Epithelial cell of esophagus (primary cell): ENCODE results near the gene LRRC52.
"Not testable (repeated sequence)": the region's sequence is repeated elsewhere in the genome, so short reads cannot be mapped to it uniquely, and the experiment has no call there.

Experiments used
- DNase-seq: peaks from one replicate; pipeline ENCODE4 v3.0.0; 2010; ENCODE audit warnings: low read depth
- H3K4me3 ChIP-seq: 2 replicates; pipeline ENCODE4 v1.5.1; 2011; ENCODE audit warnings: mild to moderate bottlenecking, low read length, control low read depth
- TF ChIP-seq, protein P1 (sequence below): IDR thresholded peaks from 2 replicates; pipeline ENCODE4 v1.5.1; 2011; ENCODE audit warnings: low read depth, mild to moderate bottlenecking, low read length, control low read depth, inconsistent platforms; ENCODE audit not compliant: insufficient read depth; ENCODE audit errors: missing control alignments

Gene LRRC52

DNA sequence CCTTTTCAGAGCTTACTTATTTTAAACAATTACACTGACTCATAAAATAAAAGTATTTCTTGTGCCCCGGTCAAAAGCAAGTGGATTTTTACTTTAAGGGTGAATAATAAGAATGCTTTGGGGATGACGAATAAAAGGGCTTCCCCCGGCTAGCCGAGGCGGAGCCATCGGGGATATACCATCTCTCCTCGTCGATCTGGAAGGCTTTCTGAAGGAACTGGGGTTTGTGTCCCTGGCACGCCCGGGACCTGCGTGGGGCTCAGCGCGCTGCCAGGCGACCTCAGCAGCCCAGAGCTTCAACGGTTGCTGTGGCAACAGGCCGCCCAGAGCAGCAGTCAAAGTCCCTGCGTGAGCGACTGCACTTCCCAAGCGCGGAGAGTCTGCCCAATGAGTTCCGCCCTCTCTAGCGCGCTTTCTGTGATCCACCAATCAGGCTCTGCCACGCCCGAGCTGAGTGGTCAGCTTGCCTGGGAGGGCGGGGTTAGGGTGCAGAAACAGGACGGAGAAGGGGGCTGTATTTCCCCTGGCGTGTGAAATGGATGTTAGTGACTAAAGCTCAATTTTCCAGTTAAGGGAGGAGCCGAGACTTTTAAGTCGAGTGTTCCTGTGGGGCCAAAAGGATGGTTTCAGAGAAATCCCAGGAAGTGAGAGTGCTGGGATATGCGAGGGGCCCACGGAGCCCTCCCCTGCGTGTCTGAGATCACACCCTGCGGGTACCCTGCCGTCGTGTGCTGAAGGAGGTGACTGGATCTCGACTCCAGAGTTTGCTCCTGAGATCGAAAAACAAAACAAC, 54.3 kb downstream of the LRRC52 start:
- TF ChIP-seq, protein P1, sequence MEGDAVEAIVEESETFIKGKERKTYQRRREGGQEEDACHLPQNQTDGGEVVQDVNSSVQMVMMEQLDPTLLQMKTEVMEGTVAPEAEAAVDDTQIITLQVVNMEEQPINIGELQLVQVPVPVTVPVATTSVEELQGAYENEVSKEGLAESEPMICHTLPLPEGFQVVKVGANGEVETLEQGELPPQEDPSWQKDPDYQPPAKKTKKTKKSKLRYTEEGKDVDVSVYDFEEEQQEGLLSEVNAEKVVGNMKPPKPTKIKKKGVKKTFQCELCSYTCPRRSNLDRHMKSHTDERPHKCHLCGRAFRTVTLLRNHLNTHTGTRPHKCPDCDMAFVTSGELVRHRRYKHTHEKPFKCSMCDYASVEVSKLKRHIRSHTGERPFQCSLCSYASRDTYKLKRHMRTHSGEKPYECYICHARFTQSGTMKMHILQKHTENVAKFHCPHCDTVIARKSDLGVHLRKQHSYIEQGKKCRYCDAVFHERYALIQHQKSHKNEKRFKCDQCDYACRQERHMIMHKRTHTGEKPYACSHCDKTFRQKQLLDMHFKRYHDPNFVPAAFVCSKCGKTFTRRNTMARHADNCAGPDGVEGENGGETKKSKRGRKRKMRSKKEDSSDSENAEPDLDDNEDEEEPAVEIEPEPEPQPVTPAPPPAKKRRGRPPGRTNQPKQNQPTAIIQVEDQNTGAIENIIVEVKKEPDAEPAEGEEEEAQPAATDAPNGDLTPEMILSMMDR: no peak

DNA sequence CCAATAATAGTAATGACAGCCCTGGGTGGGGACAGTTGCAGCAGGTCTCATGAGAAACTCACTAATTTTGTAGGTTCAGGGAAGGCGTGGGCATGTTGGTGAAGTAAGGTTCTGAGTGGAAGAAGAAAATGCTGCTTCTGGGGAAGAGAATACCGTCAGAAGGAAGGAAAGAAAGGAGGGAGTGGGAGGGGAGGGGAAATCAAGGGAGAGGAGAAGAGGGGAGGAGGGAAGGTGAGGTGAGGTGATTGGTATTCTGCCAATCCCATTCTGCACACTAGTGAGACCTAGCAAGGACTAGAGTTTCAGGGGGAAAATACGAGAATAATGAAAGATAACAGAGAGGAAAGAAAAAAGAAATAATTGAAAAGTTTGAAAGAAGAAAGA, 54.9 kb downstream of the LRRC52 start:
- TF ChIP-seq, protein P1: no peak
- DNase-seq: no peak
- H3K4me3 ChIP-seq: peak overlapping the region; percentile 71

More for the DNA sequence above, 54.3 kb downstream of the LRRC52 start:
- H3K4me3 ChIP-seq: peak overlapping the region; percentile 71
- peak; percentile 95 for DNase-seq

DNA sequence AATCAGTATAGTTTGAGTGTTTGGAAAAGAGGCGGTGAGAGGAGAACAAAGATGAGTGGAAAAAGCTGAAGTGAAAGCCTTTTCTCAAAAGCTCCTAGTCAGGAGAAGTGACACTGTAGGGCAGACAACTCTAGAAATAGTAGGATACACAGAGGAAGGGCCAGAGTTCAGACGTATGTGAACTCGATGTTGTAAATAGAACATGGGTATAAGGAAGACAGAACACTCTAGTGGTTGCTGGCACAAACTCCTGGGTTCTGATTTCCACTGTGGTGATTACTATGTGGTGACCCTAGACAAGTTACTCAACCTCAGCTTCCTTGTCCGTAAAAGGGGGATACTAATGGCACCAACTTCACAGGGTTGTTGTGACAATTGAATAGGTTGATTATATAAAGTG, 57.0 kb downstream of the LRRC52 start:
- TF ChIP-seq, protein P1: no peak
- no peak overlapping the region for H3K4me3 ChIP-seq
- DNase-seq: no peak

DNA sequence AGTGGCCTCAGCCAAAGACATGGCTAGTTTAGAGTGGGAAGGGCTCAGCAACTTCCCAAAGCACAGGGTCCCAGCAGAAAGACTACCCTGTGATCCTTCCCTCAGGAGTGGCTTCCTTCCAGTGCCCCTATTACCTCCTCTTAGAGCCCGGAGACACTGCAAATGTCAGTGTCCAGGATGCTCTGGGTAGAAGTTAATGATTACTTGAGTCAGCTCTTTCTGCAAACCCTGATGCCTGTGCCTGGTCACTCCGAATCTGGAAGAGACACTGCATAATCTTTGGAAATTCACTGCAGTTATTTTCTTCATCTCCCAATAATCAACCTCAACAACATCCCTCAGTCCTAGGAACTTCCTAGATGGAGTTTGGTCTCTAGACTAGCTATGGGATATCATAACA, 60.0 kb downstream of the LRRC52 start:
- TF ChIP-seq, protein P1: no peak
- no peak for DNase-seq
- no peak overlapping the region for H3K4me3 ChIP-seq

DNA sequence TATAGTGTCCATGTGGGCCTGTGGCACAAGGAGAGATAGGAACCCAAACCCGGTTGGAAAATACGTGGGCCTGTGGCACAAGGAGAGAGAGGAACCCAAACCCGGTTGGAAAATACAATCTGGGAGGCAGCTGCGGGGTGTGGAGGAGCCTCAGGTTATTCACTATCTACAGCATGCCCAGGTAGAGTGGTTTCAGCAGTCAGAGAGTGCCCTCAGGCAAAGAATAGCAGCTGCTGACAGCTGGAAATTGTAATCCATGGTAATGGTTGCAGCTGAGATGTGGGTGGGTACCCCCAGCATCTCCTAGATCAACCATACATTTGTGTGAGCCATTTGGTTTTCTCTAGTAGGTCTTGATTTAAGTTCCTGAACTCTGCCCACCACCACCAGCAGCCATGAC, 61.4 kb downstream of the LRRC52 start:
- TF ChIP-seq, protein P1: no peak
- H3K4me3 ChIP-seq: no peak overlapping the region
- DNase-seq: no peak

DNA sequence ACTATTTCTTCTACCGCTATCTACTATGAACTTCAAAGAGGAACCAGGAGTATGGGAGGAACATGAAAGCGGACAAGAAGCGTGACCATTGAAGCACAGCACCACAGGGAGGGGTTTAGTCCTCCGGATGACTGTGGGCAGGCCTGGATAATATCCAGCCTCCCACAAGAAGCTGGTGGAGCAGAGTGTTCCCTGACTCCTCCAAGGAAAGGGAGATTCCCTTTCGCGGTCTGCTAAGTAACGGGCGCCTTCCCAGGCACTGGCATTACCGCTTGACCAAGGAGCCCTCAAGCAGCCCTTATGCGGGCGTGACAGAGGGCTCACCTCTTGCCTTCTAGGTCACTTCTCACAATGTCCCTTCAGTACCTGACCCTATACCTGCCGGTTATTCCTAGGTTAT, 62.9 kb downstream of the LRRC52 start:
- H3K4me3 ChIP-seq, DNase-seq: not testable (repeated sequence)

DNA sequence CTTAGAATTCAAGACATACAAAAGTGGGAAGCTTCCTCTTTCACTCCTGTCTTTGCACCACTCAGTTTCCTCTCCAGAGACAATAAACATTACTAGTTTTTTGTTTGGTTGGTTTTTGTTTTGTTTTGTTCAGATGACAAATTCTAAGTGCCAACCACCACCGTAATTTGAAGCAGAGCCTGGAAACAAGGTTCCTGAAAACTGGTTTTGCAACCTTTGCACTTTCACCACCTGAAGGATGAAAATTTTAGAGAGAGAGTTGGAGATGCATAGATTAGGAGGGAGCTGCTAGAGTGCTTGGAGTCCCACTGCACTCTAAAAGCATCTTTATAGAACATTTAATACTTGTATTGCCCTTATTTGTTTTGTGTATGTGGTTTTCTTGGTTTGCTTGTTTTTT, 67.1 kb downstream of the LRRC52 start:
- no peak overlapping the region for H3K4me3 ChIP-seq
- peak; percentile 41 for DNase-seq
- TF ChIP-seq, protein P1: no peak
